ENCODE results near the gene OR2L3. TPM values are rescaled to one million over a fixed set of nuclear protein-coding genes. Genes with fewer than 3 reads are reported as not detected.

OR2L3 gene
- polyA plus RNA-seq, 3 donors = not detected

GRCh38 chr1:248054671-248055070 is 8.0 kb downstream of the OR2L3 start:
- Histone ChIP-seq H3K4me2 (replicated peaks; ENCODE audit: extremely low read depth, low read length, poor library complexity, severe bottlenecking) (no peak overlapping the region), H3K4me1 (ENCODE audit: control insufficient read depth in 1 of 2, insufficient read depth in 2 of 2, low read length in 2 of 2) (no peaks in the 10 kb centered on the region), H3K4me3 (replicated peaks in 1 of 3; ENCODE audit: low read depth in 2 of 3, low read length in 3 of 3) (no peak overlapping the region), H3K9ac (ENCODE audit: insufficient read depth, low read length, poor library complexity, severe bottlenecking) (no peak overlapping the region), H3K36me3 (replicated peaks in 1 of 2; ENCODE audit: control insufficient read depth in 1 of 2, insufficient read depth in 2 of 2, low read length in 2 of 2) (no peaks in the 10 kb centered on the region), H2AFZ (ENCODE audit: insufficient read depth, low read depth, low read length, poor library complexity, severe bottlenecking) (no peak overlapping the region), H3K9me3 (replicated peaks in 1 of 2; ENCODE audit: control insufficient read depth in 1 of 2, insufficient read depth in 1 of 2, low read length in 2 of 2) (peaks cover 0 to 2% of the 10 kb centered on the region in 2 donors), H3K27ac (ENCODE audit: low read depth in 1 of 2, low read length in 2 of 2) (no peak overlapping the region), H4K20me1 (ENCODE audit: insufficient read depth, low read length) (no peaks in the 10 kb centered on the region), H3K27me3 (ENCODE audit: control insufficient read depth in 2 of 2, insufficient read depth in 2 of 2, low read length in 2 of 2) (no peaks in the 10 kb centered on the region), H3K79me2 (ENCODE audit: insufficient read depth, low read length) (no peaks in the 10 kb centered on the region)
- TF ChIP-seq, protein P1, sequence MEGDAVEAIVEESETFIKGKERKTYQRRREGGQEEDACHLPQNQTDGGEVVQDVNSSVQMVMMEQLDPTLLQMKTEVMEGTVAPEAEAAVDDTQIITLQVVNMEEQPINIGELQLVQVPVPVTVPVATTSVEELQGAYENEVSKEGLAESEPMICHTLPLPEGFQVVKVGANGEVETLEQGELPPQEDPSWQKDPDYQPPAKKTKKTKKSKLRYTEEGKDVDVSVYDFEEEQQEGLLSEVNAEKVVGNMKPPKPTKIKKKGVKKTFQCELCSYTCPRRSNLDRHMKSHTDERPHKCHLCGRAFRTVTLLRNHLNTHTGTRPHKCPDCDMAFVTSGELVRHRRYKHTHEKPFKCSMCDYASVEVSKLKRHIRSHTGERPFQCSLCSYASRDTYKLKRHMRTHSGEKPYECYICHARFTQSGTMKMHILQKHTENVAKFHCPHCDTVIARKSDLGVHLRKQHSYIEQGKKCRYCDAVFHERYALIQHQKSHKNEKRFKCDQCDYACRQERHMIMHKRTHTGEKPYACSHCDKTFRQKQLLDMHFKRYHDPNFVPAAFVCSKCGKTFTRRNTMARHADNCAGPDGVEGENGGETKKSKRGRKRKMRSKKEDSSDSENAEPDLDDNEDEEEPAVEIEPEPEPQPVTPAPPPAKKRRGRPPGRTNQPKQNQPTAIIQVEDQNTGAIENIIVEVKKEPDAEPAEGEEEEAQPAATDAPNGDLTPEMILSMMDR (IDR thresholded peaks at IDR 0.05) = no peak
- H3K9me3 Mint-ChIP-seq = peaks cover 2 to 9% (median 4%) of the 10 kb centered on the region in 7 donors
- no peak overlapping the region for H3K4me3 Mint-ChIP-seq
- no peaks in the 10 kb centered on the region for H3K27me3 Mint-ChIP-seq (ENCODE audit: low read depth in 3 of 3)
- no peaks in the 10 kb centered on the region for H3K4me1 Mint-ChIP-seq
- intact Hi-C loops (cut with micrococcal nuclease) = no loop called here
- DNase-seq = no peak
- H3K36me3 Mint-ChIP-seq = no peaks in the 10 kb centered on the region
- no peak overlapping the region for H3K27ac Mint-ChIP-seq

GRCh38 chr1:248055261-248055660 is 8.6 kb downstream of the OR2L3 start:
- Histone ChIP-seq H3K4me3 (replicated peaks in 1 of 3; ENCODE audit: low read depth in 2 of 3, low read length in 3 of 3) (no peak overlapping the region), H2AFZ (ENCODE audit: insufficient read depth, low read depth, low read length, poor library complexity, severe bottlenecking) (no peak overlapping the region), H3K27ac (ENCODE audit: low read depth in 1 of 2, low read length in 2 of 2) (no peak overlapping the region), H3K4me2 (replicated peaks; ENCODE audit: extremely low read depth, low read length, poor library complexity, severe bottlenecking) (no peak overlapping the region), H3K27me3 (ENCODE audit: control insufficient read depth in 2 of 2, insufficient read depth in 2 of 2, low read length in 2 of 2) (no peaks in the 10 kb centered on the region), H3K9me3 (replicated peaks in 1 of 2; ENCODE audit: control insufficient read depth in 1 of 2, insufficient read depth in 1 of 2, low read length in 2 of 2) (peaks cover 0 to 3% of the 10 kb centered on the region in 2 donors), H3K79me2 (ENCODE audit: insufficient read depth, low read length) (no peaks in the 10 kb centered on the region), H4K20me1 (ENCODE audit: insufficient read depth, low read length) (no peaks in the 10 kb centered on the region), H3K9ac (ENCODE audit: insufficient read depth, low read length, poor library complexity, severe bottlenecking) (no peak overlapping the region), H3K36me3 (replicated peaks in 1 of 2; ENCODE audit: control insufficient read depth in 1 of 2, insufficient read depth in 2 of 2, low read length in 2 of 2) (no peaks in the 10 kb centered on the region), H3K4me1 (ENCODE audit: control insufficient read depth in 1 of 2, insufficient read depth in 2 of 2, low read length in 2 of 2) (no peaks in the 10 kb centered on the region)
- Mint-ChIP-seq H3K9me3 (peaks cover 2 to 9% (median 4%) of the 10 kb centered on the region in 7 donors), H3K4me3 (no peak overlapping the region), H3K4me1 (no peaks in the 10 kb centered on the region), H3K27ac (no peak overlapping the region), H3K27me3 (ENCODE audit: low read depth in 3 of 3) (no peaks in the 10 kb centered on the region), H3K36me3 (no peaks in the 10 kb centered on the region)
- intact Hi-C loops (cut with micrococcal nuclease) = no loop called here
- no peak for DNase-seq
- no CpG with 5 or more reads among the region's 2 CpGs for WGBS (ENCODE audit: insufficient coverage)
- TF ChIP-seq, protein P1 (IDR thresholded peaks at IDR 0.05) = no peak

Data from CD14-positive monocyte (primary cell).